IMR-90 (cell line): ENCODE measurements around the gene TAPBP. TPM values are rescaled to one million over a fixed set of nuclear protein-coding genes. Genes with fewer than 3 reads are reported as not detected.

Source experiments
- microRNA-seq, 2 experiments: library from miRNA; stranded (forward) in 1 of 2; unstranded in 1 of 2; fragments of 10-50 nt in 1 of 2; fragments of <30 nt in 1 of 2; gene quantifications in 1 of 2; microRNA quantifications in 1 of 2; one replicate each; pipeline versions ENCODE3 to v1.1.0; 2013 to 2020; ENCODE audit not compliant: insufficient read depth in 1 of 2, insufficient read length in 1 of 2, unreplicated experiment in 1 of 2
- polyA plus RNA-seq, 3 experiments: library from polyadenylated mRNA; depleted of rRNA; stranded (reverse); fragments of >200 nt; gene quantifications; 2 replicates each; pipeline ENCODE4 v1.2.3, GENCODE V29; 2012; ENCODE audit warnings: low replicate concordance in 1 of 3
- total RNA-seq: library from RNA; depleted of rRNA; stranded (reverse); fragments of >200 nt; gene quantifications from 2 replicates; pipeline ENCODE4 v1.2.3, GENCODE V29; 2012; rRNA removed

The TAPBP gene
- total and polyA plus RNA-seq, 2 of the 4 experiments (the other 2 are of a cell fraction): 13.1 to 63.3 TPM

Small RNA genes lying within 50 kb of the gene (microRNA-seq; reads per million reads assigned to microRNA genes)
- gene MIR6834 (ENCODE audit: unreplicated experiment) (not detected), gene MIR6873 (ENCODE audit: unreplicated experiment) (not detected)

Other genes with a start within 250 kb of the TAPBP start
- not detected in 2 replicates for gene HLA-DPA1, start 240.4 kb downstream of the TAPBP start, total RNA-seq
- gene HLA-DPA1, start 240.4 kb downstream of the TAPBP start, polyA plus RNA-seq (2012; rRNA removed): not detected in 2 replicates
- 5.8 and 7.7 TPM in 2 replicates for gene HLA-DPB1, start 238.1 kb downstream of the TAPBP start, total RNA-seq
- 9.7 and 10.7 TPM in 2 replicates for gene HLA-DPB1, start 238.1 kb downstream of the TAPBP start, polyA plus RNA-seq (2012; rRNA removed)
- gene COL11A2, start 121.6 kb downstream of the TAPBP start, total RNA-seq: under 0.01 TPM in 2 replicates
- gene COL11A2, start 121.6 kb downstream of the TAPBP start, polyA plus RNA-seq (2012; rRNA removed): 0.38 and 0.52 TPM in 2 replicates
- gene RXRB, start 113.4 kb downstream of the TAPBP start, total RNA-seq: 16.7 and 18.6 TPM in 2 replicates
- 46.9 and 53.7 TPM in 2 replicates for gene RXRB, start 113.4 kb downstream of the TAPBP start, polyA plus RNA-seq (2012; rRNA removed)
- gene SLC39A7, start 113.2 kb downstream of the TAPBP start, total RNA-seq: 134 and 135 TPM in 2 replicates
- gene SLC39A7, start 113.2 kb downstream of the TAPBP start, polyA plus RNA-seq (2012; rRNA removed): 196 and 208 TPM in 2 replicates
- gene HSD17B8, start 109.4 kb downstream of the TAPBP start, total RNA-seq: 1.6 and 1.9 TPM in 2 replicates
- 3.4 and 4.3 TPM in 2 replicates for gene HSD17B8, start 109.4 kb downstream of the TAPBP start, polyA plus RNA-seq (2012; rRNA removed)
- gene RING1, start 105.6 kb downstream of the TAPBP start, total RNA-seq: 14.9 and 16.4 TPM in 2 replicates
- gene RING1, start 105.6 kb downstream of the TAPBP start, polyA plus RNA-seq (2012; rRNA removed): 38.2 and 40.8 TPM in 2 replicates
- gene VPS52, start 42.2 kb downstream of the TAPBP start, total RNA-seq: 26.4 and 29.8 TPM in 2 replicates
- 54.6 and 57.8 TPM in 2 replicates for gene VPS52, start 42.2 kb downstream of the TAPBP start, polyA plus RNA-seq (2012; rRNA removed)
- gene RPS18, start 42.0 kb downstream of the TAPBP start, total RNA-seq: 6,097 and 6,577 TPM in 2 replicates
- 8,417 and 8,876 TPM in 2 replicates for gene RPS18, start 42.0 kb downstream of the TAPBP start, polyA plus RNA-seq (2012; rRNA removed)
- gene B3GALT4, start 37.0 kb downstream of the TAPBP start, total RNA-seq: 0.72 and 0.83 TPM in 2 replicates
- gene B3GALT4, start 37.0 kb downstream of the TAPBP start, polyA plus RNA-seq (2012; rRNA removed): 0.49 and 0.70 TPM in 2 replicates
- gene WDR46, start 24.8 kb downstream of the TAPBP start, total RNA-seq: 68.9 and 73.8 TPM in 2 replicates
- gene WDR46, start 24.8 kb downstream of the TAPBP start, polyA plus RNA-seq (2012; rRNA removed): 81.6 and 88.0 TPM in 2 replicates
- 24.4 and 41.7 TPM in 2 replicates for gene PFDN6, start 24.5 kb downstream of the TAPBP start, total RNA-seq
- 76.5 and 92.1 TPM in 2 replicates for gene PFDN6, start 24.5 kb downstream of the TAPBP start, polyA plus RNA-seq (2012; rRNA removed)
- 4.1 and 4.4 TPM in 2 replicates for gene RGL2, start 15.1 kb downstream of the TAPBP start, total RNA-seq
- gene RGL2, start 15.1 kb downstream of the TAPBP start, polyA plus RNA-seq (2012; rRNA removed): 26.9 TPM in 2 replicates
- 5.8 and 6.8 TPM in 2 replicates for gene ZBTB22, start 3.7 kb upstream of the TAPBP start, total RNA-seq
- gene ZBTB22, start 3.7 kb upstream of the TAPBP start, polyA plus RNA-seq (2012; rRNA removed): 12.7 and 13.0 TPM in 2 replicates
- gene DAXX, start 8.9 kb upstream of the TAPBP start, total RNA-seq: 77.8 and 92.2 TPM in 2 replicates
- 75.9 and 87.2 TPM in 2 replicates for gene DAXX, start 8.9 kb upstream of the TAPBP start, polyA plus RNA-seq (2012; rRNA removed)
- gene KIFC1, start 77.7 kb upstream of the TAPBP start, total RNA-seq: 33.9 and 35.3 TPM in 2 replicates
- 40.6 and 41.9 TPM in 2 replicates for gene KIFC1, start 77.7 kb upstream of the TAPBP start, polyA plus RNA-seq (2012; rRNA removed)
- 9.0 and 12.2 TPM in 2 replicates for gene PHF1, start 96.9 kb upstream of the TAPBP start, total RNA-seq
- gene PHF1, start 96.9 kb upstream of the TAPBP start, polyA plus RNA-seq (2012; rRNA removed): 47.2 and 50.8 TPM in 2 replicates
- 122 and 136 TPM in 2 replicates for gene CUTA, start 104.0 kb upstream of the TAPBP start, total RNA-seq
- gene CUTA, start 104.0 kb upstream of the TAPBP start, polyA plus RNA-seq (2012; rRNA removed): 427 and 483 TPM in 2 replicates
- 1.4 TPM in 2 replicates for gene SYNGAP1, start 106.0 kb upstream of the TAPBP start, total RNA-seq
- gene SYNGAP1, start 106.0 kb upstream of the TAPBP start, polyA plus RNA-seq (2012; rRNA removed): 15.3 and 17.0 TPM in 2 replicates
- gene ZBTB9, start 140.5 kb upstream of the TAPBP start, total RNA-seq: 5.4 and 5.6 TPM in 2 replicates
- 4.7 and 5.9 TPM in 2 replicates for gene ZBTB9, start 140.5 kb upstream of the TAPBP start, polyA plus RNA-seq (2012; rRNA removed)